MCF 10A (cell line): ENCODE data around the gene EDAR. TPM values are rescaled to one million over a fixed set of nuclear protein-coding genes. Genes with fewer than 3 reads are reported as not detected.
A peak's percentile ranks its signal among the peaks of the same experiment; 100 is the strongest.

Experiments used
- BruUV-seq: library from RNA; stranded (reverse); fragments of 400-500 nt; replicated peaks from 2 replicates; lab custom pipeline; 2021; lab: Mats Ljungman, UMichigan
- CTCF ChIA-PET: fragments of 300-600 bp; sonication (Branson Sonifier 250); formaldehyde crosslinking; extraction: SDS; loops from one replicate; lab custom pipeline; 2021; ENCODE audit warnings: antibody characterized with exemption, inconsistent platforms; lab: Yijun Ruan, JAX
- POLR2A ChIA-PET: fragments of 300-600, 350-650 bp; sonication (Branson Sonifier 250); formaldehyde crosslinking; extraction: SDS; loops from one replicate; lab custom pipeline; 2020; ENCODE audit warnings: antibody characterized with exemption, inconsistent platforms; lab: Yijun Ruan, JAX
- DNase-seq: peaks from one replicate; pipeline ENCODE4 v3.0.0-alpha.2; 2018; ENCODE audit not compliant: unreplicated experiment
- H3K27ac Mint-ChIP-seq: one replicate; pipeline ENCODE4 v1.8.0; 2022; ENCODE audit warnings: mild to moderate bottlenecking, low read depth, mixed read lengths; ENCODE audit not compliant: unreplicated experiment
- H3K27me3 Mint-ChIP-seq: one replicate; pipeline ENCODE4 v1.8.0; 2022; ENCODE audit warnings: mixed read lengths; ENCODE audit not compliant: insufficient read depth, unreplicated experiment
- H3K36me3 Mint-ChIP-seq: one replicate; pipeline ENCODE4 v1.8.0; 2022; ENCODE audit warnings: mild to moderate bottlenecking, moderate library complexity, mixed read lengths; ENCODE audit not compliant: insufficient read depth, unreplicated experiment
- H3K4me1 Mint-ChIP-seq: one replicate; pipeline ENCODE4 v1.8.0; 2022; ENCODE audit warnings: mixed read lengths; ENCODE audit not compliant: insufficient read depth, unreplicated experiment
- H3K4me3 Mint-ChIP-seq: one replicate; pipeline ENCODE4 v1.8.0; 2022; ENCODE audit warnings: mild to moderate bottlenecking, moderate library complexity, mixed read lengths; ENCODE audit not compliant: unreplicated experiment
- H3K9me3 Mint-ChIP-seq: one replicate; pipeline ENCODE4 v1.8.0; 2022; ENCODE audit warnings: mixed read lengths; ENCODE audit not compliant: unreplicated experiment
- intact Hi-C: fragments of 100-400 bp; cut with micrococcal nuclease; formaldehyde crosslinking; loops from 2 replicates; pipeline ENCODE4 v1.14.1; 2022
- total RNA-seq: library from RNA; stranded (reverse); gene quantifications from 2 replicates; pipeline ENCODE4 v1.2.3, GENCODE V29; 2022
- TF ChIP-seq, protein P1 (sequence below): fragments of 200-600 bp; IDR thresholded peaks from one replicate; pipeline ENCODE4 v1.8.0; 2022; ENCODE audit warnings: antibody characterized with exemption, mild to moderate bottlenecking; ENCODE audit not compliant: unreplicated experiment

The EDAR gene
- total RNA-seq, 1 experiment from 2014 or later: 0.14 TPM

GRCh38 chr2:109006971-109007370 is 18.0 kb upstream of the EDAR start:
- ChIA-PET POLR2A (interaction anchor here (0.9 kb wide), 1 partner anchor 609 kb away, joined by 3 read pairs; no protein-coding TSS in a partner anchor), CTCF (no interaction called here)
- Mint-ChIP-seq H3K4me3 (no peak overlapping the region), H3K36me3 (no peaks in the 10 kb centered on the region), H3K27ac (no peak overlapping the region), H3K27me3 (peaks cover 14% of the 10 kb centered on the region), H3K4me1 (no peaks in the 10 kb centered on the region), H3K9me3 (no peaks in the 10 kb centered on the region)
- TF ChIP-seq, protein P1, sequence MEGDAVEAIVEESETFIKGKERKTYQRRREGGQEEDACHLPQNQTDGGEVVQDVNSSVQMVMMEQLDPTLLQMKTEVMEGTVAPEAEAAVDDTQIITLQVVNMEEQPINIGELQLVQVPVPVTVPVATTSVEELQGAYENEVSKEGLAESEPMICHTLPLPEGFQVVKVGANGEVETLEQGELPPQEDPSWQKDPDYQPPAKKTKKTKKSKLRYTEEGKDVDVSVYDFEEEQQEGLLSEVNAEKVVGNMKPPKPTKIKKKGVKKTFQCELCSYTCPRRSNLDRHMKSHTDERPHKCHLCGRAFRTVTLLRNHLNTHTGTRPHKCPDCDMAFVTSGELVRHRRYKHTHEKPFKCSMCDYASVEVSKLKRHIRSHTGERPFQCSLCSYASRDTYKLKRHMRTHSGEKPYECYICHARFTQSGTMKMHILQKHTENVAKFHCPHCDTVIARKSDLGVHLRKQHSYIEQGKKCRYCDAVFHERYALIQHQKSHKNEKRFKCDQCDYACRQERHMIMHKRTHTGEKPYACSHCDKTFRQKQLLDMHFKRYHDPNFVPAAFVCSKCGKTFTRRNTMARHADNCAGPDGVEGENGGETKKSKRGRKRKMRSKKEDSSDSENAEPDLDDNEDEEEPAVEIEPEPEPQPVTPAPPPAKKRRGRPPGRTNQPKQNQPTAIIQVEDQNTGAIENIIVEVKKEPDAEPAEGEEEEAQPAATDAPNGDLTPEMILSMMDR: no peak
- DNase-seq: no peak
- intact Hi-C loops: no loop called here
- no TSS peak for BruUV-seq

DNA sequence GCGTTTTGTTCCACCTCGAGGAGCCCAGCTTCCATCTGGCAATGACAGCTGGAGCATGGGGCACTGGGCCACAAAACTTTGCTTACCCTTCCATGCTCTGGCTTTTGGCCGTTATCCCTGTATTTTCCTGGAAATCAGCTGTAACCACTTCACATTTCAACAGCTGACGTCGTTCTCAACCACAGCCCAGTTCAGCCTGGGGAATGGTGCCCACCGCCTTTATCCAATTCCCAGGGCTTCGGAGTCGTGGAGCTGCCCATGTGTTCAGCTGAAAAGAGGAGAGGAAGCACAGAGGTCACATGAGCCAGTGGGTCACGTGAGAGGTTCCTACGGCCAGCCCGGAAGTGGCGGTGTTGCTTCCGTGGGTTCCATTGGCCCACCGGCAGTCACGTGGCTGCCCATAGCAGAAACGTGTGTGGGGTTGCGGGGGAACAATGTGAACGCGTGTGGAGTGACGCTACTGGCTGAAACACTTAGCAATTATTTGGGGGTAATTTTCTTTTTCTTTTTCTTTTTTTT is 16.7 kb upstream of the EDAR start:
- intact Hi-C loops: no loop called here
- H3K27ac Mint-ChIP-seq: no peak overlapping the region
- ChIA-PET POLR2A (no interaction called here), CTCF (interaction anchor here (1.2 kb wide), 1 partner anchor 504 kb away, joined by 3 read pairs; no protein-coding TSS in a partner anchor)
- H3K36me3 Mint-ChIP-seq: no peaks in the 10 kb centered on the region
- no peak for DNase-seq
- TF ChIP-seq, protein P1: no peak
- H3K4me3 Mint-ChIP-seq: no peak overlapping the region
- H3K27me3 Mint-ChIP-seq: peaks cover 14% of the 10 kb centered on the region
- no peaks in the 10 kb centered on the region for H3K4me1 Mint-ChIP-seq
- BruUV-seq: no TSS peak
- no peaks in the 10 kb centered on the region for H3K9me3 Mint-ChIP-seq

- Mint-ChIP-seq H3K27me3 (peaks cover 14% of the 10 kb centered on the region), H3K9me3 (no peaks in the 10 kb centered on the region), H3K4me1 (no peaks in the 10 kb centered on the region), H3K36me3 (no peaks in the 10 kb centered on the region), H3K4me3 (no peak overlapping the region), H3K27ac (no peak overlapping the region)
- intact Hi-C loops: no loop called here
- POLR2A ChIA-PET: no interaction called here
- BruUV-seq: no TSS peak
- peak; percentile 52 for DNase-seq
- CTCF ChIA-PET: interaction anchor here (0.5 to 1.7 kb wide), 7 partner anchors 12 to 720 kb away, joined by 3 to 9 read pairs (median 3); no protein-coding TSS in a partner anchor
- TF ChIP-seq, protein P1: no peak
Observed at GRCh38 chr2:109001201-109001600, 12.2 kb upstream of the EDAR start.

DNA sequence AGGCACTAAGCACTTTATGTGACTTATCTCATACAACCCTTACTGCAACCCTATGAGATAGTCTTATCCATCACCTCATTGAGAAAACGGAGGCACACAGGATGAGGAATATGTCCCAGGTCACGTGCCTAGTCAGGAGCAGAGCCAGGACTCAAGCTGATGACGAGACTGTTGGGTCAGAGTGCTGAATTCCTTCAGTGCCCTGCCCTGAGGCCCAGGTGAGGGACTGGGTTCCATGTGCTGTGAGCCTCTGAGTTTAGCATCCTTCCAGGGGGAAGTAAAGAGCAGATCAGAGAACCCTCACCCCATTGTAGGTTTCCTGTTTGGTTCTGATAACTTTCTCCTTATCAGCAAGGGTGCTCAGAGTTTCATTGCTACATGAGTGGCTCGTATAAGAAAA is 11.7 kb upstream of the EDAR start:
- H3K4me3 Mint-ChIP-seq: no peak overlapping the region
- CTCF ChIA-PET: interaction anchor here (0.6 to 1.7 kb wide), 4 partner anchors 11 to 499 kb away, joined by 3 to 9 read pairs (median 4); no protein-coding TSS in a partner anchor
- TF ChIP-seq, protein P1: no peak
- H3K27me3 Mint-ChIP-seq: peaks cover 14% of the 10 kb centered on the region
- intact Hi-C loops: no loop called here
- no peaks in the 10 kb centered on the region for H3K9me3 Mint-ChIP-seq
- H3K27ac Mint-ChIP-seq: no peak overlapping the region
- H3K36me3 Mint-ChIP-seq: no peaks in the 10 kb centered on the region
- POLR2A ChIA-PET: no interaction called here
- H3K4me1 Mint-ChIP-seq: no peaks in the 10 kb centered on the region
- BruUV-seq: no TSS peak
- DNase-seq: peak; percentile 9
